Measurements from ENCODE around the gene H2BW2. TPM values are rescaled to one million over a fixed set of nuclear protein-coding genes. Genes with fewer than 3 reads are reported as not detected.

H2BW2 gene
- total RNA-seq, 1 donor from 2014 or later: not detected

Other genes with a start within 250 kb of the H2BW2 start
- 25.1 TPM for gene RAB9B, start 207.7 kb upstream of the H2BW2 start, total RNA-seq
- gene TMSB15B, start 77.3 kb upstream of the H2BW2 start, total RNA-seq: 0.40 TPM
- gene H2BW1, start 26.2 kb upstream of the H2BW2 start, total RNA-seq: not detected
- 0.10 TPM for gene TMSB15C, start 36.3 kb downstream of the H2BW2 start, total RNA-seq
- gene ZCCHC18, start 72.6 kb downstream of the H2BW2 start, total RNA-seq: 0.30 TPM
- gene SLC25A53, start 117.1 kb downstream of the H2BW2 start, total RNA-seq: 11.2 TPM
- gene FAM199X, start 126.5 kb downstream of the H2BW2 start, total RNA-seq: 12.5 TPM
- not detected for gene ESX1, start 215.0 kb downstream of the H2BW2 start, total RNA-seq